IPS DF 4.7 (cell line): ENCODE results near the gene TSC22D4.
"Not testable (repeated sequence)": the region's sequence is repeated elsewhere in the genome, so short reads cannot be mapped to it uniquely, and the experiment has no call there.

Experiments
- DNase-seq: peaks from one replicate; pipeline ENCODE4 v3.0.0-alpha.2; 2013; ENCODE audit warnings: low spot score; ENCODE audit errors: extremely low read depth

TSC22D4 gene

GRCh38 chr7:100478958-100479660, at the start of gene TSC22D4:
TSS of gene TSC22D4 (minus strand) at chr7:100479214. CDS start at chr7:100478038, 1,176 bp downstream.
- no peak for DNase-seq

GRCh38 chr7:100528108-100528866, 49.3 kb upstream of the TSC22D4 start:
- not testable (repeated sequence) for DNase-seq

- DNase-seq = not testable (repeated sequence)
These were observed 44.2 kb upstream of the TSC22D4 start for GRCh38 chr7:100523192-100523591.

- not testable (repeated sequence) for DNase-seq
These were observed 43.0 kb upstream of the TSC22D4 start for GRCh38 chr7:100521909-100522593.

GRCh38 chr7:100521076-100521475, 42.1 kb upstream of the TSC22D4 start:
- no peak for DNase-seq

GRCh38 chr7:100520138-100520537, 41.1 kb upstream of the TSC22D4 start:
- DNase-seq = no peak

GRCh38 chr7:100519580-100519979, 40.6 kb upstream of the TSC22D4 start:
- no peak for DNase-seq

- DNase-seq = no peak
These were observed 38.3 kb upstream of the TSC22D4 start for GRCh38 chr7:100517305-100517704.

- DNase-seq = no peak
These were observed 37.3 kb upstream of the TSC22D4 start for GRCh38 chr7:100516135-100516812.

- DNase-seq = no peak
These were observed 36.1 kb upstream of the TSC22D4 start for GRCh38 chr7:100515072-100515532.

- no peak for DNase-seq
These were observed 34.3 kb upstream of the TSC22D4 start for GRCh38 chr7:100513212-100513810.

- DNase-seq = no peak
These were observed 31.6 kb upstream of the TSC22D4 start for GRCh38 chr7:100510437-100511239.

GRCh38 chr7:100509231-100509630, 30.2 kb upstream of the TSC22D4 start:
- no peak for DNase-seq

GRCh38 chr7:100506356-100506923, 27.4 kb upstream of the TSC22D4 start:
- DNase-seq = no peak

- DNase-seq = no peak
These were observed 26.0 kb upstream of the TSC22D4 start for GRCh38 chr7:100504887-100505611.

GRCh38 chr7:100504031-100504430, 25.0 kb upstream of the TSC22D4 start:
- not testable (repeated sequence) for DNase-seq

GRCh38 chr7:100500743-100501142, 21.7 kb upstream of the TSC22D4 start:
- DNase-seq = not testable (repeated sequence)

- DNase-seq = no peak
These were observed 17.5 kb upstream of the TSC22D4 start for GRCh38 chr7:100496509-100496908.
